ENCODE results near the gene SYMPK.

SYMPK gene

DNA sequence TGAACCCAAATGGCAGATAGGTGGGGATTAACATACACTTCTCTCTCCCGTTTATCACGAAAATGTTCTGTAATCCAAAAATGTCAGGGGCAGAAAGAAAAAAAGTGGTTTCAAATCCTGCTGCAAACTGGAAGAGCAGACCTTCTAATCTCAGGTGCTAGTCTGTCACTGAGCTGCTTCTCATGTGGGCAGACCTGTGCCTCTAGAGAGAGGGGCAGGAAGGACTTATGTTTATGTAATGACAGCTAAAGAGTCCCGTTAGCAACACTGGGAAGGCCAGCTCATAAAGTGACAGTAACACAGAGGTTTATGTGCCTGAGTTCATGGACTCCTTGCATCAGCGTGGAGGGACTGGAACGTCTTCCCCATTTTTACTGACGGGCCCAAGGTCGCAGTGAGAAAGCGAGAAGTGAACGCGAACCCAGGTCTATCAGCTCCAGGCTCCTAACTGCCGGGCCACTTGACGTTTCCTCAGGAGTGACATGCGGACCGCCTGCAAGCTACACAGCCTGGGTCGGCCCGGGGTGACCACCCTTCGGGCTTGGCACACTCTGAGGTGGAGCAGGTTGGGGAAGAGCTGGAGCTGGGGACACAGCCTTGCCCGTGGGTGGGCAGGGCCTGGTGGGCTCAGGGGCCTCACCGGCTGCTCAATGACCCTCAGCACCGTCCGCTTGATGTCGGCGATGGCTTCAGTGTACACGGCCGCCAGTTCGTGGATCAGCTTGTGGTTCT is 38.2 kb downstream of the SYMPK start:
- DNase-seq: no peak

DNA sequence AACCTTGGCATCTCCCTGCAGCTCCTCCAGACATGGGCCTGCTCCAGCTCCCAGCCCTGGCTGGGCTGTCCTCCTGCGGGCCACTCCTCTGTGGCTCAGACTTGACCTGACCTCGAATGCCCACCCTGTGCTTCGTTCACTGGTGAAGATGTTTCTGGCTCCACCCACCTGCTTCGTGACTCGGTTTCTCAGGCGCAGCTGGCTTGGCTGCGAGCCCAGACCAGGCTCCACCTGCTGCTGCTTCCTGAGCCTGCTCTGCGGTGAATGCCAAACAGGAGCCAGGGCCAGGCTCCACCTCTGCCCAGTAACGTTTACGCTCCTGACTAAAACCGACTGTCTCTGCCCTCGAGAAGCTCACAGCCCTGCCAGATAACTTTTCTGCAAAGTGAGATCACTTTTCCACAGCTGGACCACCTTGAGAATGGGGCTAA is 38.9 kb downstream of the SYMPK start:
- DNase-seq: peak; percentile 34

GRCh38 chr19:45823182-45823581 is 39.8 kb downstream of the SYMPK start:
- no peak for DNase-seq

DNA sequence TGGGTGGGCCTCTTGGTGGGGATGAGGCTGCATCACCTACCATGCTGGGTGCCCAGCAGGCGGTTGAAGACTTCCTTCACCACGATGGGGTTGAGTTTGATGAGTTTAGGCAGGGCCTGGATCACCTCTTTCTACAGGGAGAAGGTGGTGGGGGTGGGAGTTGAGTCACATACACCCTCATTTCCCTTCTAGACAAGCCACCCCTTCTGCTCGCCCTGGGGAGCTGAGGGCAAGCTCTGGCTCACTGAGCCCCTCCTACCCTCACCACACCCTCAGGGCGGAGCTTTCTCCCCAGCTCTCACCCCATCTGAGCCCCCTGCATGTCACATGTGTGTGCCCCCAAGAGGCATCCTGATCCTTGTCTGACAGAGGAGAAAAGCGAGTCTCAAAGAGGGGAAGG is 40.2 kb downstream of the SYMPK start:
- no peak for DNase-seq

- no peak for DNase-seq
Measured at GRCh38 chr19:45821570-45821969, 41.4 kb downstream of the SYMPK start.

DNA sequence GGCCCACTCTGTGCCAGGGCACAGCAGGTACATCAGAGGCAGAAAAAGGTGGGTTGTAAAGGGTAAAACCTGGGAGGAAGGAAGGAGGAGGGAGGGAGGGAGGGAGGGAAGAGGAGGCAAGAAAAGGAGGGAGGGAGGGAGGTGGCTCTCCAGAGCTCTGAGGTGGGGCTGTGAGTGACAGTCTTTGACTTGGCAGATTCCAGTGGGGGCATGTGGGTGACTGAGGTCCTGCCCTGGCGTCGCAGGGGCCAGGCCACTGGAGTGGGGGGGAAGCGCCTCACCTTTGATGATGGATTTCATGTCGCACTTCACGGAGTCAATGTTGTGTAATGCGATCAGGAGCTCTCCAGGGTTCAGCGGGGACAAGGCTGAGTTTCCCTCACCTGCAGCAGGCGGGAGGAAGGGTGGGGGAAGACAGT is 41.8 kb downstream of the SYMPK start:
- DNase-seq: no peak

GRCh38 chr19:45820413-45821102 is 42.4 kb downstream of the SYMPK start:
- no peak for DNase-seq

- DNase-seq: no peak
Measured at GRCh38 chr19:45819769-45820168, 43.2 kb downstream of the SYMPK start.

GRCh38 chr19:45817725-45818301 is 45.1 kb downstream of the SYMPK start:
- DNase-seq: no peak

GRCh38 chr19:45817010-45817724 is 45.8 kb downstream of the SYMPK start:
- peak; percentile 66 for DNase-seq

- no peak for DNase-seq
Measured at GRCh38 chr19:45816236-45817009, 46.5 kb downstream of the SYMPK start.

DNA sequence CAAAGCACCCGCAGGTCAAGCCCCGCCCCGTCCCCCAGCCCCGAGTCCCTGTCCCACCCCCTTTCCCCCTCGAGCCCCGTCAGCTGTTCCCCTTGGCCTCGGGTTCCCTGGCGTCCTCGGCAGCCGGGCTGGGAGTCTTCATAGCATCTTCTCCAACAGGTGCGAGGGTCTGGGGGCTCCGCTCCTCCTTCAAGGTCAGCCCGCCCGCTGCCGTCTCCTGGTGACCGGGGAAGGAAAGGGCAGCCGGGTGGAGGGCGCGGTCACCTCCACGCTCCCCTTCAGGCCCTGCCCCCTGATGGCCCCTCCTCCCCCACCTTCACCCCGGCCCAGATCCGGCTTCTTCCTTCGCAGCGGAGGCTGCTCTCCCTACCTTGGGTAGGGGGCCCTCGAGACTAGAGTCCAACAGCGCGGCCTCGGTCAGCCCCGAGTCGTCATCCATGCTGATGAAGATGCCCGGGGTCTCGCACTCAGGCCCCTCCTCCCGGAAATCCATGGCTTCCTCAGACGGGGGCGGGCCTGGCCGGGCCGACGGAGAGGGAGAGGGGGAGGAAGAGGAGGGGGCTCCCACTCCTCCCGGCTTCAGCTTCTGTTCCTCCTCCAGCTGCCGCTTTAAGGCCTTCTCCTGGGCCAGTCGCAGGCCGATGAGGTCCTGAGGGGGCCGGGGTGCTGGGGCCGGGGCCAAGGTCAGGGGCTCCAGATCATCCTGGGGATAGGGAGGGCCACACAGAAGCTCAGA is 47.3 kb downstream of the SYMPK start:
- DNase-seq: no peak

- no peak for DNase-seq
Measured at GRCh38 chr19:45814851-45815480, 48.0 kb downstream of the SYMPK start, which contains the start of gene RSPH6A. Gene RSPH6A (minus strand): TSS chr19:45815308. CDS start chr19:45815176, 132 bp downstream.

GRCh38 chr19:45814166-45814780 is 48.7 kb downstream of the SYMPK start:
- DNase-seq: no peak

DNA sequence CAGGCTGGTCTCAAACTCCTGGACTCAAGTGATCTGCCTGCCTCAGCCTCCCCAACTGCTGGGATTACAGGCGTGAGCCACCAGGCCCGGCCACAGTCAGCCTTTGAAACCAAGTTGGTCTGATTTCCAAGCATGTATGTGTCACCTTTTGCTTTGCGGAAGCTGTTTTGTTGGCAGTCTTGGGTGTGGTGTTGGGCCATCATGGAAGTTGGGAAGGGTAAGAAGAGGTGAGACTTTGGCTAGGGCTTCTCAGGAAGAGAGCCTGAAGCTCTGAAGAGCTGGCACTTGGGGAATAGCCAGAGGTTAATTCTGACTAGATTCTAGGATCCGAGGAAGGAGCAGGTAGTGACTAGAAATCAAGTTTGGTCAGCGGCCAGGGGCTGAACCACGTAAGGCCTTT is 50.6 kb downstream of the SYMPK start:
- DNase-seq: no peak

DNA sequence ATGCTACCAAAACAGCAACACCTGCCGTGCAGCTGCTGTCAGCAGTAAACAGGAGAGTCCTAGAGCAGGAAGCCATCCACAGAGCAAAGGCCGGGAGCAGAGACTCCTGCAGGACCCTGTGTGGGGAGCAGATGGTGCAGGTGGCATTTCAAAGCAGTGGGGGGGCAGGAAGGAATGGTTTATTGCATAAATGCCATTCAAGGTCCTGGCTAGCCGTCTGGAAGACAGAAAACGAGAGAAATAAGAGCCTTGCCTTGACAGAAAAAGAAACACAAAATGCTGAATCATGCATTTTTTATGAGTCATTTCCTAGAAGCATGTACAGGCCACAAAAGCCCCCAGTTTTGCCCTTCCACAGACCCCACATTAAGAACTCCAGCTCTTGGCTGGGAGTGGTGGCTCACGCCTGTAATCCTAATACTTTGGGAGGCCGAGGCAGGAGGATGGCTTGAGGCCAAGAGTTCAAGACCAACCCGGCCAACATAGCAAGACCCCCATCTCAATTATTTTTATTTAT is 53.2 kb downstream of the SYMPK start:
- no peak for DNase-seq

DNA sequence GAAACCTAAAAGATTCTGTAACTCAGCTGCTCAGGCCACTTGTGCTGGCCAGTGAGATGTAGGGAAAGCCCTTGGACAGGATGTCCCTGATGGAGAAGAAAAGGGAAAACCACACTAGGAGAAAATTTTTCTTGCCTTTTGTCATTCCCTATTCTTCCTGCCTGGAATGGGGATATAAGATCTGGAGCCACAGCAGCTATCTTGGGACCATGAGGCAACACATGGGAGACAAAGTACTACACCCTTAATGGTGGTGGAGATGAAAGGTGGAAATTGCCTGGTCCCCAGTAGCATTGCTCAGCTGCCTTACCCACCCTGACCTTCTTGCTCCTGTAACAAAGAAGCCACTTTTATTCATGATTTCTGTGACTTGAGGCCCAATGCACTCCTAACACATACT is 57.2 kb downstream of the SYMPK start:
- DNase-seq: no peak

DNA sequence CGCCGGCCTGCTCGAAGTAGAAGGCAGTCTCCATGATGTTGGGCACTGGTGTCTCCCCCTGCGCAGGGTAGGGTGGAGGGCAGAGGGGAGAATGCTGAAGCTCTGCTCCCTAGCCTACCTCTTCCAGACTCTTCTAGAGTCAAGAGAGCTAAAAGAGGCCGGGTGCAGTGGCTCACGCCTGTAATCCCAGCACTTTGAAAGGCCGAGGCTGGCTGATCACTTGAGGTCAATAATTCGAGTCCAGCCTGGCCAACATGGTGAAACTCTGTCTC is 58.1 kb downstream of the SYMPK start:
- no peak for DNase-seq

- DNase-seq: no peak
Measured at GRCh38 chr19:45804140-45804958, 58.6 kb downstream of the SYMPK start.

DNA sequence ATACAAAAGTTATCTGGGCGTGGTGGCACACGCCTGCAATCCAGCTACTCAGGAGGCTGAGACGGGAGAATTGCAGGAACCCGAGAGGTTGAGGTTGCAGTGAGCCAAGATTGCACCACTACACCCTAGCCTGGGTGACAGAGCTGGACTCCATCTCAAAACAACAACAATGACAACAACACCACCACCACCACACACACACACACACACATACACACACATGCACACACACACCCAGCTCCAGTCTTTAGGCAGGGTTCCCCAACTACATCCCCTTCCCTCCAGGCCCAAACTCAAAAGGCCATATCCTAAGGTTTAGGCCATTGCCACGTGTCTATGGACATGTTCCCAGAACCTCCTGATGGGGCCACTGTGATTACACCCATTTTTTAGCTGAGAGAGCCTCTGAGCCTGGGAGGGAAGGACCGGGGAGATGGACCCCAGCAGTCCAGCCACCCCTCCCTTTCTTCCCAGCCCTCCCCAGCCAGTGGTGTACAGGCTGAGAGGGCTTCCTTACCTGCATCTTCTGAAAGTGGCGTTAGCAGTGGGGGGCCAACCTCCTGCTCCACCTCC is 61.3 kb downstream of the SYMPK start:
- DNase-seq: no peak

All from NCI-H2029 treated with DMSO at 0.1 percent for 48 hours (cell line).